HG03439 (cell line): ENCODE measurements around the gene PEX11G.
"Not testable (repeated sequence)": the region's sequence is repeated elsewhere in the genome, so short reads cannot be mapped to it uniquely, and the experiment has no call there.

Experiments used
- ATAC-seq: cut with Tn5 transposase; IDR thresholded peaks from one replicate; pipeline ENCODE4 v1.9.1; 2021; ENCODE audit warnings: mild to moderate bottlenecking, moderate library complexity; ENCODE audit not compliant: unreplicated experiment

Gene PEX11G

DNA sequence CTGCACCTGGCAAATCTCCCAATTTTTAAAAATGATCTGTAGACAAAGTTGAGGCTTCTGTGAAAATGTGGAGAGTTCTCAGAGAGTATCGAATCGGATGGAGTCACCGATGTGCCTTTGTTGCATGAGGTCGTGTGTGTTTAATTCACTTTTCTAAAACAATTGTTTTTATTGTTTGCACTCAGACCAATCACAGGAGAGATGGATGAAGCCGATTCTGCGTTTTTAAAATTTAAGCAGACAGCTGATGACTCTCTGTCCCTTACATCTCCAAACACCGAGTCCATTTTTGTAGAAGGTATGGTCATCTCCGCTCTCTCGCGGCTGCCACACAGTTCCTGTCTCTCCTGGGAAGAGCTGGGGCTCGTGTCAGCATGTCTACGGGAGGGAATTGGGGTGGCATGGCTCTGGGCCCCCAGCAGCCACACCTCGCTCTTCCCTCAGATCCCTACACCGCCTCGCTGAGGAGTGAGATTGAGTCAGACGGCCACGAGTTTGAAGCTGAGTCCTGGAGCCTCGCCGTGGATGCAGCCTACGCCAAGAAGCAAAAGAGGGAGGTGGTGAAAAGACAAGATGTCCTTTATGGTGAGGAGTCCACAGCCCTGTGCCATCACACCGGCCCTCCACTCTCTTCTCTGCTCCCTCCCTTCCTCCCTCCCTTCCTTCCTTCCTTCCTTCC is 47.2 kb downstream of the PEX11G start:
- ATAC-seq = no peak

DNA sequence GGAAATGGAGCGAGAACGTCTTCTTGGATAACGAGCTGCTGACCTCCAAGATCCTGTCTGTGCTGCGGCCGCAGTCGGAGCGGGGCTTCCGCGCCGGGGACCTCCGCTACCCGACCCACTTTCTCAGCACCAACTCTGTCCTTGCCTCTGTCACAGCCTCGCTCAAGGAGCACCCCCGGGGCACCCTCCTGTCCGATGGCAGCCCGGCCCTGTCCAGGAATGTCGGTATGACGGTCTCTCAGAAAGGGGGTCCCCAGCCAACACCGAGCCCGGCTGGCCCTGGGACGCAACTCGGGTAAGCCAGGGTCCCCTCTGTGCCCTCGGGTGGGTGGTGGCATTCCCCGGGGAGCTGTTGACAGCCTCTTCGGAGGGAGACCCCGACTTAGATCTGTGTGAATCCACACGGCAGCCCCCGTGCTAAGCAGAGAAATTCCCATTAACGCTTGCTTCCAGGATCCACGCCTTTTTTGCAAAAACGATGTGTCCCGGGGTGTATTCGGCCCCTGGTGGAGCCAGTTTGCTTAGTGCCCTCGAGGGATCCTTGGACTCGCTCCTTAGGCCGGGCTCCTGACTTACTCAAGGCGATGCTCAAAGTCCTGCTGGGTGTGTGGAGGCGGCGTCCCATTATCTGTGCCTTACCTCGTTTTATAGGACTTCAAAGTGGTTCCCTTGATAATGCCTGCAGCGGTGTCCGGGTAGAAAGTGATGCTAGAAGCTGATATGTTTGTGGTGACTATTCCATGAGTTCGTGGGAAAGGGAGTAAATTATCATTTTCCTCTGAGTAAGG is 48.5 kb downstream of the PEX11G start:
- no peak for ATAC-seq

DNA sequence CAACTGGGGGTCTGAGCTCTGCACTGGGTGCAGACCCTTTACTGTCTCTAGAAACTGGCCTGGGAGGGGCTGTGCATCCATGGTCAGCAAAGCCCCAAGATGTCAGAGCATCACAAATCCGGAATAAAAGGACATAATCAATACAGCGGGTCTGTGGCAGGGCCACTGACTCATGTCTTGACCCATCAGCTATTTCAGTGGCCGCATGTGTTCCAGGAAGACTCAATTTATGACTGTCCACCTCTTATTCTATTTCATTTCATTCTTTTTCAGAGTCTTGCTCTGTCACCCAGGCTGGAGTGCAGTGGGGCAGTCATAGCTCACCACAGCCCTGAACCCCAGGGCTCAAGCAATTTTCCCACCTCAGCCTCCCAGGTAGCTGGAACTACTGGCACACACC is 53.2 kb downstream of the PEX11G start:
- ATAC-seq = no peak

DNA sequence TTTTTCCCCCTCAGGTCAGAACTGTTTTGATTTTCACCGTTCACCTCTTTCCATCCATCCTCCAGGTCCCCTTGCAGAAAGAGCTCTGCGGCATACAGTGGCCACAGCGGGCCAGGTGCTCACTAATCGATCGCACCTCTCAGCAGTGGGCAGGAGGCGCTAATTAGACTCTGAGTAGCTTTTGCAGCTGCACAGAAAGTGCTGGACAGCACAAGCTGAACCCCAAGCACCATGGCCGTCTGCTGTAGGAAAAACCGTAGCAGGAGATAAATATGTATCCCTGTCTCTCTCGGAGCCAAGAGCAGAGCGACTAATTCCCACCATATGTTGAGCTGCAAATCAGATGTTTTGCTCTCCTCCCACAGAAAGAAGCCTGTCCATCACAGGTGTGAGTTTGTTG is 54.4 kb downstream of the PEX11G start:
- no peak for ATAC-seq

DNA sequence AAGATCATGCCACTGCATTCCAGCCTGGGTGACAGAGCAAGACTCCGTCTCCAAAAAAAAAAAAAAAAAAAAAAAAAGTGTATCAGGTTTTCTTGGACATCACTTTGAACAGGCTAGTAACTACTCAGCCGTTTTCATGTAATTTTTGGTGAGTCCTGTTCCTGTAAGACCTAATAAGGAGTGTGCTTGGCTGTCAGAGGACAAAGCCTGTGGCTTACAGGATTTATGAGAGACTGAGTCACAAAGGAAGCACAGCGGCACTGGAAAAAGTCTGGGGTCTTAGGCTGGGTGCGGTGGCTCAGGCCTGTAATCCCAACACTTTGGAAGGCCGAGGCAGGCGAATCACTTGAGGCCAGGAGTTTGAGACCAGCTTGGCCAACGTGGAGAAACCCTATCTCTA is 55.4 kb downstream of the PEX11G start:
- not testable (repeated sequence) for ATAC-seq

DNA sequence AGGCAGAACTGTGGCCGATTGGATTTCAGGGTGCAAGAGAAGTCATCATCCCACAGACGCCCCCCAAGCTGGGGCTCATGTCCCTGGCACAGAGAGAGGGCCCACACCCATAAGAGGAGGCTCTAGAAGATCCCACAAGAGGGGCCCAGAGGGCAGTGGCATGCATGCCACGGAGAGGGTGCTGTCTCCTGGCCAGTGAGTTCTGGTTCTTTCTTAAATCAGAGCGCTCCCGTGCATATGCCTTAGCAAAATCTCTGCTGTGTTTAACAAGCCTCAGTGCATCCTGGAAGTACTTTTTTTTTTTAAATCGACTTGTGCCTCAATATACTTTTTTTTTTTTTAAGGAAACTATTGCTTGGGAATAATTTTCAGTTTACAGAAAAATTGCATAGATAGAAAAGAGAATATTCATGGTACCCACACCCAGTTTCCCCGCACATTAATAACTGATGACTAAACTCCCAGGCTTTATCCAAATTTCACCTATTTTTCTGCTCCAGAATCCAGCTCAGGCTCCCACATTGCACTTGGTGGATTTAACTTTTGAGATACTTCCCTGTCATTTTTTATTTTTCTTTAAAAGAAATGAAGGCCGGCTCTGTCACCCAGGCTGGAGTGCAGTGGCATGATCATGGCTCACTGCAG is 59.1 kb downstream of the PEX11G start:
- ATAC-seq = no peak

DNA sequence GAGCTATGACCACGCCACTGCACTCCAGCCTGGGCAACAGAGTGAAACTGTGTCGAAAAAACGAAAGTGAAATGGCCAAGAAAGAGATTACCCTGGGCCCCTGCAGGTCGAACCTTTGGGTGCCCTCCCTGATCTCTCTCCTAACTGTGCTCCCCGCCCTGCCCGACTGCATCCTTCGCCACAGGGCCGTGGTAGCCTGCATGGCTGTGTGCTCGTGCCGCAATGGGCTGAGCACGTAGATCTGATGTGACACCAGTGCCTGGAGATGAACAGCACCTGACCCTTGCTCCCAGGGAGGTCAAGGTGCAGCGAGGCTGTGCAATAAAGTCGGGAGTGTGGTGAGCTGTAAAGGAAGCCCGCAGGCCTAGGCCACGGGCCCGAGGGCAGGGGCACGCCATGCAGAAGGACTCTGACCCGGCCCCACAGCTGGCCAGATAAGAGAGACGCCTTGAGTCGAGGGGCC is 60.2 kb downstream of the PEX11G start:
- ATAC-seq = no peak

DNA sequence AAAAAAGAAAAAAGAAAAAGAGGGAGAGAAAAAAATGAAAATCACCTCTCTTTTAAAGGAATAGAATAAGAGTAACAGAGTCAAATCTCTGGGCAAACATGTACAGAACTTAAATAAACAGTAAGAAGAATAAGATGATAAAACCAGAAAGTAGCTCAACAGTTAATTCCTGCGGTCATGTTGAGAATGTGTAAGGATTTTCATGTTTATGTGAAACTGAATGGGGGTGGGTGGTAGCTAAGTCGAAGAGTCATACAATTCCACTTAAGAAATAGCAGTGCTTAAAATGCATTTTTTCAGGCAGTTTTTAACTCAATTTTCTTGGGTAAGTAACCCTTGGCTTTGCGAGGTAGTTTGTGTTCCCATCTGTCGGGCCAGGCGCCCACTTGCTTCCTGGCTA is 60.9 kb downstream of the PEX11G start:
- ATAC-seq = no peak

DNA sequence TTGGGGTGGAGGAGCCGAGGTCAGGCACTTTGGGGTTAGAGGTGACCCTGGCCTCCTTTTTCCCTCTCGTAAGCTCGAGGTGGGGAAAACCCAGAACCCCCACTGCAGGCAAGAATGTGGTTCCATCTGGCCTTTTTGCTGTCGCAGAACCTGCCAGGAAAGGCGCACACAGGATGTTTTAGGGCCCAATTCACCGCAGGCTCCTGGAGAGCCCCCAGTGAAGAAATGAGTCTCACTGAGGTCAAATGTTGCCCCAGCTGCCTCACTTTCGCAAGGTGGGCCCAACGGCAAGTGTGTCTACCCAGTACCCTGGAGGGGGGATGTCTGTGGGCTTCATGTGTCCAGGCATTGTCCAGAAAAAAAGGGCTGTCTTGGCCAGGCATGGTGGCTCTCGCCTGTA is 61.8 kb downstream of the PEX11G start:
- ATAC-seq = no peak
